Embryonic facial prominence (tissue), 1 donor: ENCODE measurements around the gene CD248.
A peak's percentile ranks its signal among the peaks of the same experiment; 100 is the strongest.
"Not testable (repeated sequence)": the region's sequence is repeated elsewhere in the genome, so short reads cannot be mapped to it uniquely, and the experiment has no call there.

Experiments
- DNase-seq: peaks from one replicate; pipeline ENCODE4 v3.0.0-alpha.2; 2016; ENCODE audit errors: extremely low spot score

CD248 gene

DNA sequence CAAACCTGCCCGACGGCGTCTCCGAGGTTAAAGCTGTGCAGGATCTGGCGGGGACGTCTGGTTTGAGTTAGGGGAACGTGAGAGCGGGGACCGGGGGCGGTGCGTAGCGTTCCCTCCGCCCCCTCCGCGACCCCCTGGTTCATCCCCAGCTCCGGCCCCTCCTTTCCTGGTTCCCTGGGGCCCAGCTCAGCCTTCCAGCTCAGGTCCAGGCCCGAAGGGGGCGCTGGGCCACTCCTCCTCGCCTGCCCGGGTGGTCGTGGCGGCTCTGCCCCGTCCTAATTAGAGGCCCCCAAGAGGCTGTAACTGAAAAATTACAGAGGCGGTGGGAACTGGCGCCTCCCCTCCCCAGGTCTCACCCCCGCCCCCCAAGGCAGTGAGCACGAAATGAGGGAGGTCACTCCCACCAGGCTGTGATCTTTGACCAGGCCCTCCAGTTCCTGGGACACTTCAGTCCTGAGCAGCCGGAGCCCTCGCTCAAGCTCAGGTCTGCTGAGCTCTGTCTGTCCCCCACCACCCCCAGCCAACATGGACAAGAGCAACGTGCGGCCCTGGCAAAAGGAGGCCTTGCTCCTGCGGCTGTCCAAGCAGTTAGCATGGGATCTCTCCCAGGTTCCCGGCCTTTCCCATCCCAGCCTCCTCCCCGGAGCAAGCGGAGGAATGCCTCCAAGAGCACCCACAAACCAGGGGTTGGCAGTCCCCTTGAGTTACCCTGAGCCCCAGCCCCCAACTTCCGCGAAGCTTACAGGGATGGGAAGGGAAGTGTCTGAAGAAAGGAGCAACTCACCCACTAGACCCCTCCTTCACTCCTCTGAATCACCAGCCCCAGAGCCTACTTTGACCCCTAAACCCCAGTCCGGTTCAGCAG is 3.3 kb downstream of the CD248 start:
- peak; percentile 91 for DNase-seq

GRCh38 chr11:66312549-66313320 is 4.1 kb downstream of the CD248 start:
- DNase-seq = peak; percentile 99

DNA sequence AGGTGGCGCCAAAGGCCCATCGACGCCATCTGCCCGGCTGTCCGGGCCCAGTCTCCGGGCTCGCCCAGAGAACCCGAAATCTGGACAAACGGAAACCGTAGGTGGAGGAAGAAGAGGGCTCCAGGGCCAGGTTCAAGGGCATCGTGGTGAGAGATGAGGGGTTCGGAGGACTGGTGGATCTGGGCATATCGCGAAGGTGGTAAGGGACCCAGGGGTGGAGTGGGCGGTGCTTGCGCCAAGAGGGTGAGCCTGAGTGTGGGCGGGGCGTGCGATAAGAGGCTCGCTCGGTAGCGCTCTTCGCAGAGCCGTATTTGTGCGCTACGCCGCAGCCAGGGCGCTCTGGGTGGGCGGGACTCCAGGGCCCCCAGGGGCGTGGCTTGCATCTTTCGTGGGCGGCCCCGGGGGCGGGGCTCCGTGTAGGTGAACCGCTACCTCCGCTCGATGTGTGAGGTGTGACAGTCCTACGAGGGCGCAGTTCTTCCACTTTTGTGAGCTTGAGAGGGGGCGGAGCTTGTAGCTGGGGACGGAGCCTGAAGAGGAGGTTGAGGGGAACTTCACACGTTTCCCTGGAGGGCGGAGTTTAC is 4.8 kb downstream of the CD248 start:
- DNase-seq = peak; percentile 73

- no peak for DNase-seq
Measured at GRCh38 chr11:66311470-66311964, 5.3 kb downstream of the CD248 start.

DNA sequence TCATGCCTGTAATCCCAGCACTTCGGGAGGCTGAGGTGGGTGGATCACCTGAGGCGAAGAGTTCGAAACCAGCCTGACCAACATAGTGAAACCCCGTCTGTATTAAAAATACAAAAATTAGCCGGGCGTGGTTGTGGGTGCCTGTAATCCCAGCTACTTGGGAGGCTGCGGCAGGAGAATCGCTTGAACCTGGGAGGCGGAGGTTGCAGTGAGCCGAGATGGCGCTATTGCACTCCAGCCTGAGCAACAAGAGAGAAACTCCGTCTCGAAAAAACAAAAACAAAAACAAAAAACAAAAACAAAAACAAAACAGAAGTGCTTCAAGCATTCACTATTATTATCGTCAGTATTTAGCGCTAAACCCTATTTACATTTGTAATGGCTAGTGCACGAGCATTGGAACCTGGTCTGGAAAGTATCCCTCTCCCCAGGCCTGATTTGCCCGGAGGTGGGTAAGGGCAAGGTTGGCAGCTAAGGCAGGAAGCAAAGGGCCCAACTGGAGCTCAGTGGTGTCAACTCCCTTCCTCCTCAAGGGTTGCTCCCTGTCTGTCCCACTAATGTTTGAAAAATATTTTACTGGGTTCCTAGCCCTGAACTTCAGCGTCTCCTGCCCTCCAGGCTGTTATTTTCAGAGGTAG is 5.9 kb downstream of the CD248 start:
- not testable (repeated sequence) for DNase-seq

DNA sequence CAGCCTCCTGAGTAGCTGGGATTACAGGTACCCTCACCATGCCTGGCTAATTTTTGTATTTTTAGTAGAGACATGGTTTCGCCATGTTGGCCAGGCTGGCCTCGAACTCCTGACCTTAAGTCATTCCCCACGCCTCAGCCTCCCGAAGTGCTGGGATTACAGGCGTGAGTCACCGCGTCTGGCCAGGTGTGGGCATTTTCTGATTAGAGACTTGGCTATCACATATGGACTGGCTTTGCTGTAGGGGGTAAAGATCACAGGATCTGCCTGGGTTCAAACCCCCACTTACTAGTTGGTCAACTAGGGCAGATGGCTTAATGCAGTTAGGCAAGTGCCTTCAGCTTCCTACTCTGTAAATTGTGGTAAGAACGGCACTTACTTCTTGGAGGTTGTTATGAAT is 6.5 kb downstream of the CD248 start:
- no peak for DNase-seq

DNA sequence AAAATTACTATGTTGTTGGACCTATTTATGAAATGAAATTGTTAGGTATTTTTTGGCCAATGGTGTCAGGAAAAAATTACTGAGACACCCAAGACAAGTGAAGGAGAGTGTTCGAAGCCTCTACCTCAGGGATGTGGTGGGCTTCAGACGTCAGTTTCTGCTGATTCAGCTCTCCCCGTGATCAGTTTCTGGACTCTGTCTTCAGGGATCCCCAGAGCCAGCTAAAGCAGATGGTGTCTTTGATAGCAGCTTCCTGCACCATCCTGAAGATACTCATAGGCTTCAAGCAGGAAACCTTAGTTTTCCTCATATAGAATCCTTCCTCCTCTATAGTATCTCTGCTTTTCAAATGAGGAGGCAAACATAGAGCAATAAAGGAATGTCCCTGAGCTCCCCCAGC is 7.4 kb downstream of the CD248 start:
- no peak for DNase-seq

DNA sequence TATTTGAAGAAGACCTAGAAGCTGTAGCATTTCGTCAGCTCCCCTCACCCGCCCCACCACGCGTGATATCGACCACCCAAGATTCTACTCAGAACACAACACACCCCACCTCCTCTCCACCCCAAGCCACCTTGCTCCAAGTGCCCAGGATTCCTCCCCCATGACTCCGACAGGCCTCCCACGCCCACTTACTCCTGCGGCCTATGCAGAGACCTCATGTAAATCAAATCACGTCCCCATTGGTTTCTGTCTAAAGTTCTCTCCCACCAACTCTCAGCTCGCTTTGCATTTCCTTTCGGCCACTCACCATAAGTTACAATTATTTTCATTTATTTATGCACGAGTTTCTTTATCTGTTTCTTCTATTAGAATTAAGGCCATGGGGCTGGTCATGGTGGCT is 14.2 kb downstream of the CD248 start:
- no peak for DNase-seq

DNA sequence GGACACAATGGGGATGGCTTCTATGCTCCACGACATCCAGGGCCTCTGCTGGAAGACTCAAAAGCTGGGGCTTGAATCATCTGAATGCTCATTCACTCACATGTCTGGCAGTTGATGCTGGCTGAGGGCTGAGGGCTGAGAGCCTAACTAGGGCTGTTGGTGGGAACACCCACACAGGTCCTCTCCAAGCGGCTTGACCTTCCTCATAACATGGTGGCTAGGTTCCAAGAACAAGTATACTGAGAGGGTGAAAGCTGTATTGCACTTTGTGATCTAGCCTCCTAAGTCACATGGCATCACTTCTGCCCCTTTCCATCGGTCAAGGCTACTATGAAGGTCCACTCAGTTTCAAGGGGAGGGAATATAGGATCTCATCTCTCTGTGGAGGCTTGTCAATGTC is 17.7 kb downstream of the CD248 start:
- DNase-seq = no peak

GRCh38 chr11:66297610-66298009 is 19.2 kb downstream of the CD248 start:
- no peak for DNase-seq

DNA sequence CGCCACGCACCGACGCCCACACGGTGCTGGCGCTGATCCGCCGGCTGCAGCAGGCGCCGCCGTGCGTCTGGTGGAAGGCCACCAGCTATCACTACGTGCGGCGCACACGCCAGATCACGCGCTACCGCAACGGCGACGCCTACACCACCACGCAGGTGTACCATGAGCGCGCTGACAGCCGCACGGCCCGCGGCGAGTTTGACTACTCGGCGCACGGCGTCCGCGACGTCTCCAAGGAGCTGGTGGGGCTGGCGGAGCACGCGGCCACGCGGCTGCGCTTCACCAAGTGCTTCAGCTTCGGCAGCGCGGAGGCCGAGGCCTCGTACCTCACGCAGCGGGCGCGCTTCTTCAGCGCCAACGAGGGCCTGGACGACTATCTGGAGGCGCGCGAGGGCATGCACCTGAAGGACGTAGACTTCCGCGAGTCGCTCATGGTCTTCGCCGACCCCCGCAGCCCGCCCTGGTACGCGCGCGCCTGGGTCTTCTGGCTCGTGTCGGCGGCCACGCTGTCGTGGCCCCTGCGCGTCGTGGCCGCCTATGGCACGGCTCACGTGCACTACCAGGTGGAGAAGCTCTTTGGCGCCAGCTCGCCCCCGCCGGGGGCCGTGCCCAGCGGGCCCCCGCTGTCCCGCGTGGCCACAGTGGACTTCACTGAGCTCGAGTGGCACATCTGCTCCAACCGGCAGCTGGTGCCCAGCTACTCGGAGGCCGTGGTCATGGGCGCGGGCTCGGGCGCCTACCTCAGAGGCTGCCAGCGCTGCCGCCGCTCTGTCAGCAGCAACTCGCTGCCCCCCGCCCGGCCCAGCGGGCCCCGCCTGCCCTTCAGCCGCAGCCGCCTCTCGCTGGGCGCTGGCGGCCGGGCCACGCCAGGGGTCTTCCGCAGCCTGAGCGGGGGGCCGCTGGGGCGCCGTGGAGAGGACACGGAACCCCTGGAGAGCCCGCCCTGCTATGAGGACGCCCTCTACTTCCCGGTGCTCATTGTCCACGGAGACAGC is 21.9 kb downstream of the CD248 start:
- DNase-seq = no peak

GRCh38 chr11:66293777-66294625 is 22.8 kb downstream of the CD248 start:
- no peak for DNase-seq

DNA sequence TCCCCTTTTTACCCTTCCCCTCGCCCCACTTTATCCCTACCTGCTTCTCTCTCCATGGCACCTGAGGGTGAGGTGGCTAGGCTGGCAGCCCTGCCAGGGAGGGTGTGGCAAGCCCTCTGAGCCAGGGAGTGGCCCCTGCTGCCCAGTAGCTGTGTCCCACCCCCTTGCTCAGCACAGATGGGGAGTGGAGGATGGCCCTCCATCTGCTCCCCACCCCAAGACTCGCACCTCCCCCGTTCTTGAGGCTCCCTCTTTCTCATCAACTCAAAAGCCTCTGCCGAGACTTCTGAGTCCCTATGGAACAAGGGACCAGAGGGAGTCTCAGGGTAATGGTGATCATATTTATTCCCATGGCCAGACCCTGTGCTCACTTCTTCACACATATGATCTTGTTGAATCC is 23.5 kb downstream of the CD248 start:
- no peak for DNase-seq

DNA sequence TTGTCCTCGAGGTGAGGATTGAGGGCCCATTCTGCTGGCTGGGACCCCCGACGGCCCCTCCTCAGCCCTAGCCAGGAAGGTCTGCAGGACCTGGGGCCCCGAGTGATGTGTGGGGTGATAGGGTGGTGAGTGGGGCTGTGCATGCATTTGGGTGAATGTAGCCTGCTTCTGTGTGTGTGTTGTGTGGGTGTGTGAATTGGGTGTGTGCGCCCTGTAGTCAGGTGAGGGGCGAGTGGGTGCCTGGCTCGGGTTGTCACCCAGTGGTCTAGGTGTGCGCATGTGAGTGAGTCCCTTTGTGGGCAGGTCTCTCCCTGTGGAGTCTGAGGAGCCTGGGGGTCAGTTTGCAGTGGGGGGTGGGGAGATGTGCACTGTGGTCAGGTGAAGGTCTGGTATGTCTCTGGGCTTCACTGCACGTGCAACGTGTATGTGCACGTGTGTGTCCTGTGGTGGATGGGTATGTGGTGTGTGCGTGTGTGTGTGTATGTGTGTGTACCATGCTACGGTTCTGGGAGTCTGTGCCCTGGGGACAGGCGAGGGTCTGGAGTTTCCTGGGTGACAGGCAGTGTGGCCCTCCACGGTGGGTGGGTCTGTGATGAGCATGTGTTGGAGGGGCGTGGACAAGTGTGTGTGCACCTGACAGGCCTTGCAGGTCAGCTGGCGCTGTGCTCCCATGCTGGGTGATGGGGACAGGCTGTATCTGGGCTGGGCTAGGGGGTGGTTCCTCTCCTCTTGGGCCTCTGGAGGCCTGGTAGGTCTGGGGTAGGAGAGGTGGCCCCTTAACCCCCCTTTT is 24.1 kb downstream of the CD248 start:
- no peak for DNase-seq

- no peak for DNase-seq
Measured at GRCh38 chr11:66291706-66292542, 24.9 kb downstream of the CD248 start, which contains the start of gene TMEM151A. TSS of gene TMEM151A (plus strand) at chr11:66291894. CDS start at chr11:66292014, 120 bp downstream.

DNA sequence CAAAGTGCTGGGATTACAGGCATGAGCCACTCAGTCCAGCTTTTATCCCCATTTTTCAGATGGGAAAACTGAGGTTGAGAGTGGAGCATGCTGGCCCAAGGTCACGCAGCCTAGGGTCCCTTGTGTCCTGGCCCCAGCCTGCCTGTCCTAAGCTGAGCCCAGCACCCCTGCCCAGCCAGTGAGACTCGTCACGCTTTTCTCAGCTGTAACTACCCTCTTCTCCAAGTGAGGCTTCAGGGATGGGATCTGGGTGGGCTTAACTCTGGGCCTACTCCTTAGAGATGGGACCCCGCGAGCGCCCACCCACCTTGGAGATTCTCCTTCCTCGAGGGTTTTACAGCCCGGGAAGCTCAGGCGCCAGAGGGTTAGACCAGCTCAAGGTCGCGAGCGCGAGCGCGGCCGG is 25.5 kb downstream of the CD248 start:
- DNase-seq = no peak

DNA sequence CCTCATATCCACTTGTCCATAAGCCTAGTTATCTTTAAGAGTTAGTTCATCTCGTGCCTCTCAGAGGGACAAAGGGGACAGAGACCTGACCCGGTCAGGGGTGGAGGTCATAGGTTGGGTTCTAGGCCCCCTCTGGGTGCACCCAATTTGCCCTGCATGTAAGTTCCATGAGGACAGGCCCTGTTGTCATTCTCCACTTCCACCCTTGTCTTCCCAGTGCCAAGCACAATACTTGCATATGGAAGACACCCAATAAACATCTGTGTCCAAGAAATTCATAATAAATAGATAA is 26.6 kb downstream of the CD248 start:
- DNase-seq = no peak
